T-helper 2 cell treated with Interferon-gamma antibody and Interleukin-4, amounts not matched to agents 100 ng/mL and 5 ng/mL, for 36 hours (primary cell): ENCODE results near the gene FUNDC1. TPM values are rescaled to one million over a fixed set of nuclear protein-coding genes. Genes with fewer than 3 reads are reported as not detected.

ENCODE experiments used
- intact Hi-C: fragments of 100-400 bp; cut with micrococcal nuclease; formaldehyde crosslinking; loops from one replicate; pipeline ENCODE4 v1.15.1; 2023
- total RNA-seq: library from RNA; stranded (reverse); gene quantifications from 2 replicates; pipeline ENCODE4 v1.2.3, GENCODE V29; 2022

Gene FUNDC1
- total RNA-seq, 1 donor from 2014 or later: 10.7 TPM

GRCh38 chrX:44482575-44482974 is 60.1 kb downstream of the FUNDC1 start:
- intact Hi-C loops: no loop called here

DNA sequence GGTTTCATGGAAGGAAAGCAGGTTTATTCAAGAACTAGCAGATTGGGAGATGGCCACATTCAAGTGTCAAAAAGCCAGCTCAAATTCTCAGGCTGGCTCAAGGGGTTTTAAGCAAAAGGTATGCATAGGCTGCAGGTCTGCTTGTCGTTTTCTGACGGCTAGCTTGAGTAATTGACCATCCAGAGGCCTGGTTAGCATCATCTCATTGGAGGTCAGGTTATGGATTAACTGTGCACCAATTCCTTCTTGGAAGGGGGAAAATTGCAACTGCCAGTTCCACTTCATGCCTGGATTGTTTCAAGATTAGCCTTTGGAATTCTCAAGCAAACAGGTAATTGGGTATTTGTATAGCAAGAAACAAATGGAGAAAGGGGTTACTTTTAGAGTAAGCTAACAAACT is 62.1 kb downstream of the FUNDC1 start:
- intact Hi-C loops: no loop called here

DNA sequence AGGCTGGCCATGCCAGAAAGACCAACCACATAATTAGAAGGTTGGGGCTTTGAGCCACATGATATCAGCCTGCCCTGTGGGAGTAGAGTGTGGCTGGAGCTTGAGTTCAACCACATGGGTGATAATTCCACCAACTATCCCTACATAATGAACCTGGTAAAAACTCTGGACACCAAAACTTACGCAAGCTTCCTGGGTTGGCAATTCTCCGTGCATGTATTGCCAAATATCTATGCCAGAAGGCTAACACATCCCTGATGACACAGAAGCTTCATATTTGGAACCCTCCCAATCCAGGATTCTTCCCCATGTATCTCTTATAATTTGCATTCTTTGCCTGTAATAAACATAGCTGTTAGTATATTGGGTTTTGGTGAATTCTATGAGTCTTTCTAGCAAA is 68.2 kb downstream of the FUNDC1 start:
- intact Hi-C loops: no loop called here

Other genes starting within 250 kb of the FUNDC1 start
- gene EFHC2, start 199.2 kb downstream of the FUNDC1 start, total RNA-seq: 0.27 and 0.32 TPM in 2 replicates